ENCODE measurements around the gene NPEPL1. TPM values are rescaled to one million over a fixed set of nuclear protein-coding genes. Genes with fewer than 3 reads are reported as not detected.

Gene NPEPL1
- total RNA-seq, 1 donor from 2014 or later = 37.6 TPM

DNA sequence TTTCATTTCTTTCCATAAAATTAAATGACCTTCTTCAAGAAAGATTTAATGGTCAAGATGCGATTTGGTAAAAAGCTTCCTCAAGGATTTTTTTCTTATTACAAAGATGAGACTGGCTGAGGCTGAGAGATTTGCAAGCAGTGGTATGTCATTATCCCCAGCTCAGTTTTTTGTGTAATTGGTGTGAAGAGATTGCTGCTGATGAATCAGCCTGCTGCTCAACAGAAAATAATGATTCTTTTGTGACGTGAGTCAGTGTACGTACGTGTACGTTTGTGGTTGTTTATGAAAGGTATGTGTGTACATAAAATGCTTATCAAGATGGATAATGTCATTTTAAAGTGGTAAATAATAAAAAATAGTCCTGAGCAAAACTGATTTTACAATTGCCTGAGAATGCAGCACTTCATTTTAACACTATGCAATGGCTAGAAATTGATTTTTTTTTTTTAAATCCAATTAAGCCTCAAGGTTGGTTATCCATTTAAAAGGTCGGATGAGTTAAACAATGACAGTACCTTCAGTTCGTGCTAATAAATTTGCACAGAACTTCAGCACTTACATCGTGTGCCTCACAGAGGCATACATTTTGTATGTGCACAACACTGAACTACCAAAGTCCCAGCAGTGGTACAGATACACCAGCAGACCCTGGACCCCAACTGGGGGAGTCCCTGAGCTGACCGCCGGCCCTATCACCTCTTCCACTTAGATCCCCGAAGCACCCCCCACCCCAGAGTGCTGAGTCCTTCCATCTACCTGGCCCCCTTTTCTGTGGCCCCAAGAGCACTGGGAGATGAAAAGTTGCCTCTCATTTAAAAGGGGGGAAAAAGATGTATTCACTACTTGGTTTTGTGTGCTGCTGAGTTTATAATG, 9.7 kb upstream of the NPEPL1 start:
- Mint-ChIP-seq H3K36me3 (ENCODE audit: low read depth, unreplicated experiment) (peaks cover 3% of the 10 kb centered on the region), H3K9me3 (ENCODE audit: unreplicated experiment) (no peaks in the 10 kb centered on the region), H3K4me1 (ENCODE audit: unreplicated experiment) (no peaks in the 10 kb centered on the region), H3K4me3 (ENCODE audit: unreplicated experiment) (no peak overlapping the region), H3K27me3 (ENCODE audit: unreplicated experiment) (no peaks in the 10 kb centered on the region), H3K27ac (ENCODE audit: unreplicated experiment) (peak overlapping the region; percentile 52)
- no peak for DNase-seq (ENCODE audit: low spot score)
- TF ChIP-seq, protein P1, sequence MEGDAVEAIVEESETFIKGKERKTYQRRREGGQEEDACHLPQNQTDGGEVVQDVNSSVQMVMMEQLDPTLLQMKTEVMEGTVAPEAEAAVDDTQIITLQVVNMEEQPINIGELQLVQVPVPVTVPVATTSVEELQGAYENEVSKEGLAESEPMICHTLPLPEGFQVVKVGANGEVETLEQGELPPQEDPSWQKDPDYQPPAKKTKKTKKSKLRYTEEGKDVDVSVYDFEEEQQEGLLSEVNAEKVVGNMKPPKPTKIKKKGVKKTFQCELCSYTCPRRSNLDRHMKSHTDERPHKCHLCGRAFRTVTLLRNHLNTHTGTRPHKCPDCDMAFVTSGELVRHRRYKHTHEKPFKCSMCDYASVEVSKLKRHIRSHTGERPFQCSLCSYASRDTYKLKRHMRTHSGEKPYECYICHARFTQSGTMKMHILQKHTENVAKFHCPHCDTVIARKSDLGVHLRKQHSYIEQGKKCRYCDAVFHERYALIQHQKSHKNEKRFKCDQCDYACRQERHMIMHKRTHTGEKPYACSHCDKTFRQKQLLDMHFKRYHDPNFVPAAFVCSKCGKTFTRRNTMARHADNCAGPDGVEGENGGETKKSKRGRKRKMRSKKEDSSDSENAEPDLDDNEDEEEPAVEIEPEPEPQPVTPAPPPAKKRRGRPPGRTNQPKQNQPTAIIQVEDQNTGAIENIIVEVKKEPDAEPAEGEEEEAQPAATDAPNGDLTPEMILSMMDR (IDR thresholded peaks at IDR 0.05; ENCODE audit: unreplicated experiment) = no peak

DNA sequence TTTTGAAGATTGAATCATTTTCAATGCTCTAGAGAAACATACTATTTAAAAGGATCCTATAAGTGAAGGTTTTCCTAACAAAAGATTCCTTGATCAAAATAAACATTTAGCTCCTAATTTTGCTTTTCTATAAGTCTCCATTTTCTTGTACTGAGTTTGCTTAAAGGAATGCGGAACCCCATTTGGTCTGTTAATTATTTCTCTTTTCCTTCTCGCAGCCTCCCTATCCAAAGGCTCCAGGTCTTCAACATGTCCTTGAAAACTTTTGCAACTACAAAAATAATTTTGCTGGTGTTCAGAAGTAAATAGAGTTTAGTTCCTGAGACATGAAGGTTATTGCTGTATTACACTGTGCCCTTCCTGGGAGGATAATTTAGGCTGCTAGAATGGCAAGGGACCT, 8.3 kb upstream of the NPEPL1 start:
- Mint-ChIP-seq H3K36me3 (ENCODE audit: low read depth, unreplicated experiment) (peaks cover 3% of the 10 kb centered on the region), H3K9me3 (ENCODE audit: unreplicated experiment) (no peaks in the 10 kb centered on the region), H3K4me3 (ENCODE audit: unreplicated experiment) (no peak overlapping the region), H3K27ac (ENCODE audit: unreplicated experiment) (no peak overlapping the region), H3K27me3 (ENCODE audit: unreplicated experiment) (no peaks in the 10 kb centered on the region), H3K4me1 (ENCODE audit: unreplicated experiment) (peaks cover 9% of the 10 kb centered on the region)
- no peak for DNase-seq (ENCODE audit: low spot score)
- TF ChIP-seq, protein P1 (IDR thresholded peaks at IDR 0.05; ENCODE audit: unreplicated experiment) = no peak

DNA sequence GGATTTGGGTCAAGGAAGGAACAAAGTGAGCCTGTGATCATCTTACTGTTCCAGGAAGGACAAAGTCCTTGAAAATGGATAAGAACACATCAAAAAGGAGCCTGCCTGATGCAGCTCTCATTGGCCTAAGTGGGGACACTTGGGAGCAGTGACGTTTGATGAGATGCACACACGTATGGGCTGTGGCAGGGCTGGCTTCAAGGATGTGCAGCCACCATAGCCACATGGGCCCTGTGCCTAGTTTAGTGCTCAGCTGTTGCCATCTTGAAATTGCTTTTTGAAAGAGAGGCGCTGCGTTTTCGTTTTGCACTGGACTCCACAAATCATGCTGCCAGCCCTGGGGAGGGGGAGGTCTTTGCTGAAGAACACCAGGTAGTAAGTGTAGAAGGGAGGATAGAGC, 6.6 kb upstream of the NPEPL1 start:
- H3K36me3 Mint-ChIP-seq (ENCODE audit: low read depth, unreplicated experiment) = peaks cover 3% of the 10 kb centered on the region

DNA sequence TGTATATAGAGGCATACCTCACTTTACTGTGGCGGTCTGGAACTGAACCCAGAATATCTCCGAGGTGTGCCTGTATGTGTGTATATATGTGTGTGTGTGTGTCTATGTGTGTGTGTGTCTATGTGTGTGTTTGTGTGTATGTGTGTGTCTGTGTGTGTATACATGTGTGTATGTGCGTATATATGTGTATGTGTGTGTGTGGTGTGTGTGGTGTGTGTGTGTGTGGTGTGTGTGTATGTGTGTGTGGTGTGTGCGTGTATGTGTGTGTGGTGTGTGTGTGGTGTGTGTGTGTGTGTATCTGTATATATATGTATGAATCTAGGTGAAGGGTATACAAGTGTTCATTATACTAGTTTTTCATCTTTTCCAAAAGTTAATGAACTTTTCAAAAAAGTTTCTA, 4.2 kb upstream of the NPEPL1 start:
- H3K27ac Mint-ChIP-seq (ENCODE audit: unreplicated experiment) = no peak overlapping the region
- H3K36me3 Mint-ChIP-seq (ENCODE audit: low read depth, unreplicated experiment) = no peaks in the 10 kb centered on the region
- peak overlapping the region; percentile 17 for H3K4me3 Mint-ChIP-seq (ENCODE audit: unreplicated experiment)
- TF ChIP-seq, protein P1 (IDR thresholded peaks at IDR 0.05; ENCODE audit: unreplicated experiment) = no peak
- peaks cover 12% of the 10 kb centered on the region for H3K4me1 Mint-ChIP-seq (ENCODE audit: unreplicated experiment)
- H3K27me3 Mint-ChIP-seq (ENCODE audit: unreplicated experiment) = peaks cover 4% of the 10 kb centered on the region
- DNase-seq (ENCODE audit: low spot score) = no peak
- no peaks in the 10 kb centered on the region for H3K9me3 Mint-ChIP-seq (ENCODE audit: unreplicated experiment)

More for the DNA sequence above, 6.6 kb upstream of the NPEPL1 start:
- H3K27ac Mint-ChIP-seq (ENCODE audit: unreplicated experiment) = no peak overlapping the region
- peaks cover 12% of the 10 kb centered on the region for H3K4me1 Mint-ChIP-seq (ENCODE audit: unreplicated experiment)
- H3K27me3 Mint-ChIP-seq (ENCODE audit: unreplicated experiment) = no peaks in the 10 kb centered on the region
- no peak for DNase-seq (ENCODE audit: low spot score)
- TF ChIP-seq, protein P1 (IDR thresholded peaks at IDR 0.05; ENCODE audit: unreplicated experiment) = no peak
- no peaks in the 10 kb centered on the region for H3K9me3 Mint-ChIP-seq (ENCODE audit: unreplicated experiment)
- no peak overlapping the region for H3K4me3 Mint-ChIP-seq (ENCODE audit: unreplicated experiment)

DNA sequence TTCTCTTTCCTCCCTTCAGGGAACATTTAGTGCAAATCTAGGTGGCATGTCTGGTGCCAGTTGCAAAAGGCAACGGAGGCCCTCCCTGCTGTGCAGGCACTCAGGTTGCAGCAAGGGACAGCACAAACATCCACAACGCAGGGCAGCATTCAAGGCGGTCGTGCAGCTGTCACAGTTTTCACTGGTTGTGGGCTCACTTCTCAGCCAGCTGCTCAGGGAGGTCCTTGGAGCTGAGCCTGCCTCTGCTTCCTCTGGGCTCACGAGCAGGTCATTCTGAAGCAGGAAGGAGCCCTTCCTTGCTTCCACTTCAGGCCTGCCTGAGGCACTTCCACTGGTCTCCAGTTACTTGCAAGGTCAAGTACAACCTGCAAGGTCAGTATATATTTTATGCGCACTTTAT, 3.8 kb upstream of the NPEPL1 start:
- DNase-seq (ENCODE audit: low spot score) = peak; percentile 24
- H3K27ac Mint-ChIP-seq (ENCODE audit: unreplicated experiment) = no peak overlapping the region
- H3K4me3 Mint-ChIP-seq (ENCODE audit: unreplicated experiment) = no peak overlapping the region
- TF ChIP-seq, protein P1 (IDR thresholded peaks at IDR 0.05; ENCODE audit: unreplicated experiment) = no peak
- H3K9me3 Mint-ChIP-seq (ENCODE audit: unreplicated experiment) = no peaks in the 10 kb centered on the region
- H3K36me3 Mint-ChIP-seq (ENCODE audit: low read depth, unreplicated experiment) = no peaks in the 10 kb centered on the region
- peaks cover 4% of the 10 kb centered on the region for H3K27me3 Mint-ChIP-seq (ENCODE audit: unreplicated experiment)
- H3K4me1 Mint-ChIP-seq (ENCODE audit: unreplicated experiment) = peaks cover 12% of the 10 kb centered on the region

Data from endothelial cell (in vitro differentiated cells).